Transverse colon (tissue), 4 donors: Measurements from ENCODE around the gene ZFP90. TPM values are rescaled to one million over a fixed set of nuclear protein-coding genes. Genes with fewer than 3 reads are reported as not detected.

Source experiments
- DNase-seq: peaks from one replicate; pipeline ENCODE4 v3.0.0-alpha.2; 2019
- H3K27ac ChIP-seq, 4 donors: fragments of 200-600 bp; sonication (generic); 2 replicates each; pipeline ENCODE4 v1.5.1; 2016 to 2018; ENCODE audit warnings: inconsistent platforms in 4 of 4
- H3K27me3 ChIP-seq: fragments of 200-600 bp; sonication (generic); 2 replicates; pipeline ENCODE4 v1.5.1; 2017; ENCODE audit warnings: inconsistent platforms
- H3K36me3 ChIP-seq, 4 donors: fragments of 200-600 bp; sonication (generic); 2 replicates each; pipeline ENCODE4 v1.5.1; 2017 to 2019; ENCODE audit warnings: inconsistent platforms in 4 of 4
- H3K4me1 ChIP-seq, 4 donors: fragments of 200-600 bp; sonication (generic); 2 replicates each; pipeline ENCODE4 v1.5.1; 2017 to 2020; ENCODE audit warnings: inconsistent platforms in 4 of 4
- H3K4me3 ChIP-seq, 4 donors: fragments of 200-600 bp; sonication (generic); 1 replicate in 1 of 4; 2 replicates in 3 of 4; pipeline versions ENCODE4 v1.5.1 to v1.6.1; 2017 to 2019; ENCODE audit warnings: inconsistent platforms in 4 of 4
- H3K9me3 ChIP-seq, 2 donors: fragments of 200-600 bp; sonication (generic); 2 replicates each; pipeline ENCODE4 v1.5.1; 2017 to 2019; ENCODE audit warnings: inconsistent platforms in 2 of 2
- EP300 ChIP-seq: sonication (generic); formaldehyde crosslinking; IDR thresholded peaks from one replicate; pipeline ENCODE4 v1.6.1; 2017; ENCODE audit warnings: antibody characterized with exemption, low read depth
- POLR2A ChIP-seq: fragments of 450-650 bp; IDR thresholded peaks from one replicate; pipeline ENCODE4 v1.6.1; 2016; ENCODE audit warnings: antibody characterized with exemption, mild to moderate bottlenecking, moderate library complexity
- POLR2AphosphoS5 ChIP-seq, 3 donors: sonication (generic); formaldehyde crosslinking; IDR thresholded peaks; one replicate each; pipeline ENCODE4 v1.6.1; 2016; ENCODE audit warnings: antibody characterized with exemption in 3 of 3
- WGBS, 2 donors: methylation state at CpG; one replicate each; pipeline ENCODE4 v1.1.5; 2018; ENCODE audit warnings: low coverage in 1 of 2; 5-methylcytosine and 5-hydroxymethylcytosine counted together
- in situ Hi-C, 4 donors: fragments of 200-750 bp; cut with MboI; loops; one replicate each; pipeline versions ENCODE4 v1.15.0 to v1.15.1; 2017; ENCODE audit warnings: low sequenced_read_pairs in 3 of 4, low pct_ligation_motif_present in 1 of 4, low pct_unique_long_range_greater_than_20kb in 1 of 4
- intact Hi-C: fragments of 100-400 bp; cut with DNase I; formaldehyde crosslinking; loops from one replicate; pipeline ENCODE4 v1.15.1; 2023; ENCODE audit warnings: low total_unique reads
- total RNA-seq, 4 donors: library from RNA; depleted of rRNA; stranded (reverse); fragments of >200 nt; gene quantifications; one replicate each; pipeline ENCODE4 v1.1.0, GENCODE V29; 2016
- TF ChIP-seq, protein P1 (sequence below), 5 experiments: fragments of 200-600 bp in 3 of 5; fragments of 450-650 bp in 2 of 5; sonication (generic) in 3 of 5; IDR thresholded peaks; 1 replicate in 2 of 5; 2 replicates in 3 of 5; pipeline ENCODE4 v1.5.1; 2016 to 2017; ENCODE audit warnings: antibody characterized with exemption in 5 of 5, inconsistent platforms in 3 of 5, mild to moderate bottlenecking in 2 of 5, moderate library complexity in 1 of 5

Gene ZFP90
- total RNA-seq, 4 donors from 2014 or later = 10.1 to 78.2 (median 16.4) TPM

DNA sequence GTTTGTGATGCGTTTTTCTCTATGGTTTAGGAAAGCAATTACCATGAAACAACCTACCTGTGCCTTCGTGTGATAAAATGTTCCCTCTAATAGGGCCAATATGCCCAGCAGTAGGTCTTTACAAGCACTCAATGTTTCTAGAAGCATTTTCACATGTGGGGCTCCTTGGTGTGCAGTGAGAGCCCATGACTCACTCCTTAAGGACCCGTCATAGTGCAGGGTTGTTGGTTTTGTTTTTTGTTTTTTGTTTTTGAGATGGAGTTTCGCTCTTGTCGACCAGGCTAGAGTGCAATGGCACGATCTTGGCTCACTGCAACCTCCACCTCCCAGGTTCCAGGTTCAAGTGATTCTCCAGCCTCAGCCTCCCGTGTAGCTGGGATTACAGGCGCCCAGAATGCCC lies 31.1 kb upstream of the ZFP90 start:
- intact Hi-C loops (no loop called here), in situ Hi-C loops (loop anchor here in 2 of 4 donors (10.0 to 25.0 kb wide), 2 partner anchors 103 to 121 kb away; no protein-coding TSS in a partner anchor)
- H3K9me3 ChIP-seq = no peaks in the 10 kb centered on the region
- no peak overlapping the region for H3K4me3 ChIP-seq
- no peaks in the 10 kb centered on the region for H3K36me3 ChIP-seq
- no peak overlapping the region for H3K27ac ChIP-seq
- 56 to 69% methylated on average over 3 to 8 of the region's 8 CpGs for WGBS, 2 donors
- H3K27me3 ChIP-seq = peaks cover 7% of the 10 kb centered on the region
- no peak for TF ChIP-seq EP300
- TF ChIP-seq POLR2A = no peak
- TF ChIP-seq, protein P1, sequence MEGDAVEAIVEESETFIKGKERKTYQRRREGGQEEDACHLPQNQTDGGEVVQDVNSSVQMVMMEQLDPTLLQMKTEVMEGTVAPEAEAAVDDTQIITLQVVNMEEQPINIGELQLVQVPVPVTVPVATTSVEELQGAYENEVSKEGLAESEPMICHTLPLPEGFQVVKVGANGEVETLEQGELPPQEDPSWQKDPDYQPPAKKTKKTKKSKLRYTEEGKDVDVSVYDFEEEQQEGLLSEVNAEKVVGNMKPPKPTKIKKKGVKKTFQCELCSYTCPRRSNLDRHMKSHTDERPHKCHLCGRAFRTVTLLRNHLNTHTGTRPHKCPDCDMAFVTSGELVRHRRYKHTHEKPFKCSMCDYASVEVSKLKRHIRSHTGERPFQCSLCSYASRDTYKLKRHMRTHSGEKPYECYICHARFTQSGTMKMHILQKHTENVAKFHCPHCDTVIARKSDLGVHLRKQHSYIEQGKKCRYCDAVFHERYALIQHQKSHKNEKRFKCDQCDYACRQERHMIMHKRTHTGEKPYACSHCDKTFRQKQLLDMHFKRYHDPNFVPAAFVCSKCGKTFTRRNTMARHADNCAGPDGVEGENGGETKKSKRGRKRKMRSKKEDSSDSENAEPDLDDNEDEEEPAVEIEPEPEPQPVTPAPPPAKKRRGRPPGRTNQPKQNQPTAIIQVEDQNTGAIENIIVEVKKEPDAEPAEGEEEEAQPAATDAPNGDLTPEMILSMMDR (IDR thresholded peaks at IDR 0.05) = no peak
- TF ChIP-seq POLR2AphosphoS5 (IDR thresholded peaks at IDR 0.05) = no peak
- peaks cover 0 to 10% (median 2%) of the 10 kb centered on the region in 4 donors for H3K4me1 ChIP-seq
- no peak for DNase-seq

DNA sequence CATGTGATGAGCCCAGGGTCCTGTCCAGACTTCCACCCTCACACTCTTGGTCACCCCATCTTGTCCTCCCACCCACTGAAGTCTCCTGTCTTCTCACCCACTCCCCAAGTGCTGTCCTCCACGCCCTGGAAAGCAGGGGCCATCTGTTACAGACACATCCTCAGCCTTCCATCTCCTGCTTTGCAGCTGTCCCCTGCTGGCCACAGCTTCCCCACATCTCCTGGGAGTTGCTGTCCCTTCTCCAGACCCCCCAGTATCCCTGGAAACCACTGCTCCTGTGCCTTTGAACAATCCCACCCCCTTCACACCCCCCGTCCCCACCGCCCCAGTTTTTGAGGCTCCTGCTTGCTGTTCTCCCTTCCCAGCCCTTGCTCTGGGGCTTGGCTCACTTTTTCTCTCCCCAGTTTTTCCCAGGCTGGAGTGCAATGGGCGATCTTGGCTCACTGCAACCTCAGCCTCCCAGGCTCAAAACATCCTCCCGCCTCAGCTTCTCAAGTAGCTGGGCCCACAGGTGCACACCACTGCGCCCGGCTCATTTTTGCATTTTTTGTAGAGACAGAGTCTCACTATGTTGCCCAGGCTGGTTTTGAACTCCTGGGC lies 30.4 kb upstream of the ZFP90 start:
- H3K27me3 ChIP-seq = peaks cover 7% of the 10 kb centered on the region
- intact Hi-C loops = no loop called here
- peaks cover 0 to 10% (median 2%) of the 10 kb centered on the region in 4 donors for H3K4me1 ChIP-seq
- no peaks in the 10 kb centered on the region for H3K9me3 ChIP-seq
- no peak for DNase-seq
- TF ChIP-seq POLR2A (no peak), EP300 (no peak), POLR2AphosphoS5 (IDR thresholded peaks at IDR 0.05) (no peak)
- TF ChIP-seq, protein P1 (IDR thresholded peaks at IDR 0.05) = no peak
- in situ Hi-C loops = loop anchor here in 2 of 4 donors (10.0 to 25.0 kb wide), 2 partner anchors 104 to 121 kb away; no protein-coding TSS in a partner anchor
- no peak overlapping the region for H3K4me3 ChIP-seq
- H3K36me3 ChIP-seq = no peaks in the 10 kb centered on the region
- WGBS, 2 donors = 38 to 85% methylated on average over 1 to 7 of the region's 7 CpGs
- no peak overlapping the region for H3K27ac ChIP-seq

DNA sequence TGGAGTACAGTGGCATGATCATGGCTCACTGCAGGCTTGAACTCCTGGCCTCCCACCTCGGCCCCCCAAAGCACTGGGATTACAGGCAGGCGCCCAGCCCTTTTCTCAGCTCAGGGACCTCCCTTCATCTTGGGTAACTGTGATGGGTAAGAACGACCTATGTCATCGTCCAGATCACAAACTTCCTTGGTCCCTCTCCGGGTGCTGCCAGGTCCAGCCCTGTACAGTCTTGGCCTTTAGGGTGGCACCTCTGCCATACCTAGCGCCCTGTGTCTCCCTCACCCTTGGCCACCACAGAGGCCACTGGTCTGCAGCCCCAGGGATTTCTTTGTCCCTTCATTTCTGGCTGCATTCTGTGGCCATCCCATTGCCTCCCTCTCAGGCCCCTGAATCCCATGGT lies 29.7 kb upstream of the ZFP90 start:
- Histone ChIP-seq H3K9me3 (no peaks in the 10 kb centered on the region), H3K27ac (no peak overlapping the region), H3K4me3 (no peak overlapping the region), H3K27me3 (peaks cover 7% of the 10 kb centered on the region), H3K36me3 (no peaks in the 10 kb centered on the region), H3K4me1 (peaks cover 0 to 10% (median 2%) of the 10 kb centered on the region in 4 donors)
- TF ChIP-seq, protein P1 (IDR thresholded peaks at IDR 0.05) = no peak
- TF ChIP-seq POLR2A = no peak
- no peak for TF ChIP-seq EP300
- TF ChIP-seq POLR2AphosphoS5 (IDR thresholded peaks at IDR 0.05) = no peak
- no peak for DNase-seq
- WGBS, 2 donors = 79% methylated on average over 6 of the region's 6 CpGs; no CpG with 5 or more reads in 1 of the 2 donors
- in situ Hi-C loops = loop anchor here in 2 of 4 donors (10.0 to 25.0 kb wide), 2 partner anchors 105 to 122 kb away; no protein-coding TSS in a partner anchor
- intact Hi-C loops = no loop called here

DNA sequence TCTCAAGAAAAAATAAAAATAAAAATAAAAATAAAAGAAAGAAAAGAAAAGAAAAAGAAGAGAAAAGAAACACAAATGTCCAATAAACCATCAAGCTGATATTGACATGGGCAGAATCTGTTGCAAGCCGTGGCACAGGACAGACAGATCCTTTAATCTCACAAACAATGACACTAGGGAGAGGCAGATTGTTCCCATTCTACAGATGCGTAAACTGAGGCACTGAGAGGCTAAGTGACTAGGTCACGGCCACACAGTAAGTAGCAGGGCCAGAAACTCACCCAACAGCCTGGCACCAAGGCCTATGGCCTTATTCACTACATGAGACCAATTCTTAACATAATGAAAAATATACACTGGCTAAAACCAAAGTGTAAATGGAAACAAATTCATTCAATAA lies 28.3 kb upstream of the ZFP90 start:
- TF ChIP-seq, protein P1 (IDR thresholded peaks at IDR 0.05) = no peak
- no peak for TF ChIP-seq POLR2AphosphoS5 (IDR thresholded peaks at IDR 0.05)
- TF ChIP-seq EP300 = no peak
- TF ChIP-seq POLR2A = no peak
- Histone ChIP-seq H3K27ac (no peak overlapping the region), H3K36me3 (no peaks in the 10 kb centered on the region), H3K4me1 (peaks cover 0 to 10% (median 2%) of the 10 kb centered on the region in 4 donors), H3K27me3 (peaks cover 7% of the 10 kb centered on the region), H3K4me3 (no peak overlapping the region), H3K9me3 (no peaks in the 10 kb centered on the region)
- intact Hi-C loops (no loop called here), in situ Hi-C loops (loop anchor here in 2 of 4 donors (10.0 to 25.0 kb wide), 2 partner anchors 116 to 123 kb away; no protein-coding TSS in a partner anchor)
- no peak for DNase-seq
- WGBS, 2 donors = 86 to 96% methylated on average over 2 to 3 of the region's 3 CpGs
